HepG2 (cell line): ENCODE results near the gene SLC22A4. TPM values are rescaled to one million over a fixed set of nuclear protein-coding genes. Genes with fewer than 3 reads are reported as not detected.

Source experiments
- ATAC-seq: fragments of 200-7000 bp; cut with Tn5 transposase; 3 replicates; pipeline ENCODE4 v1.9.1; 2020; ENCODE audit warnings: mild to moderate bottlenecking, moderate library complexity
- BruUV-seq: library from RNA; stranded (reverse); fragments of 400-500 nt; replicated peaks from 2 replicates; lab custom pipeline; 2021; lab: Mats Ljungman, UMichigan
- CTCF ChIA-PET: fragments of 300-600 bp; formaldehyde crosslinking; extraction: SDS; loops from one replicate; lab custom pipeline; 2021; ENCODE audit warnings: low total read pairs, inconsistent platforms, low intra/inter-chr PET ratio; lab: Yijun Ruan, JAX
- POLR2A ChIA-PET: fragments of 350-600 bp; sonication (Branson Sonifier 250); formaldehyde crosslinking; loops from one replicate; lab custom pipeline; 2020; ENCODE audit warnings: antibody characterized with exemption, inconsistent platforms; lab: Yijun Ruan, JAX
- DNase-seq: peaks from one replicate; pipeline ENCODE4 v3.0.0-alpha.2; 2015; ENCODE audit warnings: low spot score
- FAIRE-seq: peaks from 3 replicates; lab custom pipeline; 2011; peaks lifted over from hg19 to GRCh38; lab: Jason Lieb, UNC
- H2AFZ ChIP-seq: one replicate; pipeline ENCODE4 v1.6.1; 2011; ENCODE audit warnings: low read length, inconsistent platforms
- H3K27ac ChIP-seq: fragments of 300-600 bp; 3 replicates; pipeline ENCODE4 v1.8.0; 2011; ENCODE audit warnings: mixed run types, mild to moderate bottlenecking, mixed read lengths, low read length, inconsistent platforms; ENCODE audit not compliant: insufficient read depth; ENCODE audit errors: extremely low read length
- H3K27me3 ChIP-seq, 2 experiments: fragments of 200-600 bp in 1 of 2; 2 replicates in 1 of 2; 3 replicates in 1 of 2; pipeline versions ENCODE4 v1.6.0 to v1.8.0; 2011; ENCODE audit warnings: low read length in 2 of 2, mild to moderate bottlenecking in 2 of 2, moderate library complexity in 2 of 2, inconsistent platforms in 1 of 2; ENCODE audit not compliant: insufficient read depth in 2 of 2, control insufficient read depth in 1 of 2
- H3K36me3 ChIP-seq, 2 experiments: fragments of 200-600 bp in 1 of 2; replicated peaks in 1 of 2; 2 replicates in 1 of 2; 3 replicates in 1 of 2; pipeline versions ENCODE4 v1.5.1 to v1.8.0; 2011; ENCODE audit warnings: low read length in 2 of 2, inconsistent platforms in 1 of 2; ENCODE audit not compliant: insufficient read depth in 2 of 2, control insufficient read depth in 1 of 2
- H3K4me1 ChIP-seq: 2 replicates; pipeline ENCODE4 v1.5.1; 2012; ENCODE audit warnings: low read length, inconsistent platforms; ENCODE audit not compliant: insufficient read depth
- H3K4me2 ChIP-seq: 2 replicates; pipeline ENCODE4 v1.6.0; 2011; ENCODE audit warnings: low read depth, low read length, inconsistent platforms
- H3K4me3 ChIP-seq, 3 experiments: fragments of 200-600 bp in 1 of 3; sonication (generic), shearing (Covaris generic) in 1 of 3; replicated peaks in 1 of 3; 2 replicates each; pipeline ENCODE4 v1.5.1; 2011 to 2016; ENCODE audit warnings: low read length in 3 of 3, inconsistent platforms in 2 of 3, low read depth in 2 of 3, mild to moderate bottlenecking in 2 of 3, control low read depth in 1 of 3, mixed read lengths in 1 of 3; ENCODE audit not compliant: insufficient read depth in 1 of 3
- H3K79me2 ChIP-seq: one replicate; pipeline ENCODE4 v1.6.1; 2011; ENCODE audit warnings: low read length, inconsistent platforms; ENCODE audit not compliant: insufficient read depth
- H3K9ac ChIP-seq: 2 replicates; pipeline ENCODE4 v1.6.0; 2011; ENCODE audit warnings: mild to moderate bottlenecking, low read depth, low read length, inconsistent platforms; ENCODE audit not compliant: insufficient read depth
- H3K9me3 ChIP-seq: 2 replicates; pipeline ENCODE4 v1.5.1; 2012; ENCODE audit warnings: mild to moderate bottlenecking, low read length
- H4K20me1 ChIP-seq: 2 replicates; pipeline ENCODE4 v1.6.0; 2011; ENCODE audit warnings: inconsistent platforms, mild to moderate bottlenecking, low read length, moderate library complexity; ENCODE audit not compliant: insufficient read depth
- CREB3 ChIP-seq: sonication (generic); formaldehyde crosslinking; IDR thresholded peaks from 2 replicates; pipeline ENCODE4 v1.5.0; 2020; ENCODE audit warnings: missing genetic modification reagents
- MAFF ChIP-seq: IDR thresholded peaks from 2 replicates; pipeline ENCODE4 v1.6.1; 2011; ENCODE audit warnings: low read depth, low read length, improper control_type of control experiment
- MAFK ChIP-seq, 2 experiments: IDR thresholded peaks in 1 of 2; conservative IDR thresholded peaks in 1 of 2; 2 replicates each; pipeline ENCODE4 v1.6.1; 2011; ENCODE audit warnings: improper control_type of control experiment in 2 of 2, low read length in 2 of 2
- POLR2AphosphoS5 ChIP-seq: IDR thresholded peaks from 2 replicates; pipeline ENCODE4 v1.6.1; 2012; ENCODE audit warnings: low read depth, low read length
- PPARG ChIP-seq: conservative IDR thresholded peaks from 2 replicates; pipeline ENCODE4 v1.6.1; 2016; ENCODE audit warnings: missing biosample characterization, missing genetic modification reagents
- ZNF317 ChIP-seq: sonication (generic); formaldehyde crosslinking; IDR thresholded peaks from 2 replicates; pipeline ENCODE4 v1.5.0; 2020; ENCODE audit warnings: mild to moderate bottlenecking, missing genetic modification reagents
- WGBS: methylation state at CpG from one replicate; pipeline ENCODE4 v1.1.6; 2017; ENCODE audit warnings: low lambda C conversion rate; 5-methylcytosine and 5-hydroxymethylcytosine counted together
- in situ Hi-C: cut with HindIII; loops from 2 replicates; pipeline ENCODE4 v1.10.0; 2017; ENCODE audit warnings: low pct_unique_long_range_greater_than_20kb; ENCODE audit not compliant: extremely low pct_ligation_motif_present
- intact Hi-C: fragments of 100-400 bp; cut with micrococcal nuclease; formaldehyde crosslinking; loops from one replicate; pipeline ENCODE4 v1.10.0; 2022; ENCODE audit not compliant: unreplicated experiment
- polyA plus RNA-seq, 8 experiments: library from polyadenylated mRNA; depleted of rRNA in 3 of 8; stranded (reverse) in 7 of 8; unstranded in 1 of 8; fragments of >200 nt; fragmentation: Illumina TruSeq in 4 of 8; extraction: Trizol in 4 of 8; gene quantifications; 2 replicates each; pipeline versions ENCODE4 v1.2.1 to v1.2.3, GENCODE V29; 2011 to 2016; ENCODE audit warnings: low read depth in 4 of 8, missing spikeins in 1 of 8, mixed read lengths in 1 of 8; ENCODE audit not compliant: insufficient read depth in 1 of 8
- total RNA-seq, 5 experiments: library from RNA; depleted of rRNA; stranded (reverse); fragments of >200 nt; fragmentation: Illumina TruSeq; extraction: Trizol; gene quantifications; 2 replicates each; pipeline ENCODE4 v1.2.3, GENCODE V29; 2016; ENCODE audit warnings: low read depth in 1 of 5

SLC22A4 gene
- total and polyA plus RNA-seq, 2 of the 13 experiments (the other 11 are each of a cell fraction or from before 2014, with no cell fraction given) = 0.33 to 0.62 TPM

- no peak overlapping the region for H3K4me2 ChIP-seq
- DNase-seq (no peak), FAIRE-seq (no peak), ATAC-seq (no peak)
- no peaks in the 10 kb centered on the region for H3K36me3 ChIP-seq
- peaks cover 25% of the 10 kb centered on the region for H3K4me1 ChIP-seq
- in situ Hi-C loops = no loop called here
- no peak overlapping the region for H3K27ac ChIP-seq
- no peak overlapping the region for H3K9ac ChIP-seq
- no peaks in the 10 kb centered on the region for H3K9me3 ChIP-seq
- no peak overlapping the region for H2AFZ ChIP-seq
- H3K27me3 ChIP-seq = no peaks in the 10 kb centered on the region; a peak in 1 of 5 replicates
- intact Hi-C loops = loop anchor here (2.0 kb wide), 1 partner anchor 41 kb away; no protein-coding TSS in a partner anchor
- ChIA-PET POLR2A (interaction anchor here (2.8 kb wide), 1 partner anchor 14 kb away, joined by 28 read pairs; the partner anchor contains the start of gene SLC22A4), CTCF (no interaction called here)
- no peak for TF ChIP-seq CREB3
- no peak for TF ChIP-seq ZNF317 (CRISPR knock-in tag)
- TF ChIP-seq PPARG (CRISPR knock-in tag) = no peak
- H3K79me2 ChIP-seq = no peaks in the 10 kb centered on the region
- H4K20me1 ChIP-seq = no peaks in the 10 kb centered on the region
- no peak overlapping the region for H3K4me3 ChIP-seq
- 71% methylated on average over 3 of the region's 3 CpGs for WGBS
- no TSS peak for BruUV-seq
Observed at GRCh38 chr5:132279801-132280200, 14.4 kb upstream of the SLC22A4 start.

GRCh38 chr5:132280371-132281240 is 13.6 kb upstream of the SLC22A4 start:
- H3K36me3 ChIP-seq = no peaks in the 10 kb centered on the region
- ChIA-PET CTCF (no interaction called here), POLR2A (interaction anchor here (2.9 kb wide), 1 partner anchor 13 kb away, joined by 14 read pairs; the partner anchor contains the start of gene SLC22A4)
- no peak for DNase-seq
- BruUV-seq = no TSS peak
- H3K79me2 ChIP-seq = no peaks in the 10 kb centered on the region
- no peak overlapping the region for H3K9ac ChIP-seq
- H2AFZ ChIP-seq = no peak overlapping the region
- no peak overlapping the region for H3K4me2 ChIP-seq
- no peak for FAIRE-seq
- peak; percentile 73 for TF ChIP-seq MAFF
- peak; percentile 74 to 77 for TF ChIP-seq MAFK (conservative IDR thresholded peaks at IDR 0.05 in 1 of 2, IDR thresholded peaks at IDR 0.05 in 1 of 2; ENCODE audit: low read length in 2 of 2)
- TF ChIP-seq POLR2AphosphoS5 = no peak
- no peaks in the 10 kb centered on the region for H4K20me1 ChIP-seq
- peaks cover 25% of the 10 kb centered on the region for H3K4me1 ChIP-seq
- H3K27ac ChIP-seq = no peak overlapping the region
- no peak for ATAC-seq
- intact Hi-C loops (no loop called here), in situ Hi-C loops (no loop called here)
- WGBS = 61% methylated on average over 5 of the region's 5 CpGs
- H3K4me3 ChIP-seq = no peak overlapping the region
- no peaks in the 10 kb centered on the region for H3K9me3 ChIP-seq
- H3K27me3 ChIP-seq = no peaks in the 10 kb centered on the region; a peak in 1 of 5 replicates
